Spleen (tissue), 11 donors: ENCODE measurements around the gene STIL. TPM values are rescaled to one million over a fixed set of nuclear protein-coding genes. Genes with fewer than 3 reads are reported as not detected.

Experiments
- DNase-seq: peaks from one replicate; pipeline ENCODE4 v3.0.0-alpha.2; 2020
- H3K27ac ChIP-seq, 8 donors: fragments of 200-600 bp; sonication (generic) in 7 of 8; 1 replicate in 4 of 8; 2 replicates in 4 of 8; pipeline versions ENCODE4 v1.5.0 to v1.8.0; 2016 to 2021; ENCODE audit warnings: inconsistent platforms in 4 of 8, mild to moderate bottlenecking in 4 of 8, moderate library complexity in 1 of 8
- H3K27me3 ChIP-seq, 7 donors: fragments of 200-600 bp; sonication (generic) in 6 of 7; replicated peaks in 1 of 7; 1 replicate in 4 of 7; 2 replicates in 3 of 7; pipeline versions ENCODE4 v1.5.0 to v1.8.0; 2016 to 2021; ENCODE audit warnings: inconsistent platforms in 3 of 7, mild to moderate bottlenecking in 1 of 7
- H3K36me3 ChIP-seq, 6 donors: fragments of 200-600 bp; sonication (generic) in 5 of 6; 1 replicate in 4 of 6; 2 replicates in 2 of 6; pipeline versions ENCODE4 v1.5.0 to v1.8.0; 2016 to 2021; ENCODE audit warnings: inconsistent platforms in 2 of 6
- H3K4me1 ChIP-seq, 6 donors: fragments of 200-600 bp; sonication (generic) in 5 of 6; 1 replicate in 3 of 6; 2 replicates in 3 of 6; pipeline versions ENCODE4 v1.5.0 to v1.8.0; 2016 to 2021; ENCODE audit warnings: inconsistent platforms in 3 of 6
- H3K4me3 ChIP-seq, 8 donors: fragments of 200-600 bp; sonication (generic) in 7 of 8; 1 replicate in 4 of 8; 2 replicates in 4 of 8; pipeline versions ENCODE4 v1.5.0 to v1.8.0; 2016 to 2021; ENCODE audit warnings: inconsistent platforms in 4 of 8, mild to moderate bottlenecking in 4 of 8, moderate library complexity in 2 of 8
- H3K9me3 ChIP-seq, 8 donors: fragments of 200-600 bp; sonication (generic) in 7 of 8; 1 replicate in 4 of 8; 2 replicates in 4 of 8; pipeline versions ENCODE4 v1.5.0 to v1.8.0; 2016 to 2021; ENCODE audit warnings: inconsistent platforms in 4 of 8
- CTCF ChIP-seq, 11 experiments: fragments of 200-600 bp in 7 of 11; fragments of 450-650 bp in 4 of 11; sonication (generic) in 4 of 11; IDR thresholded peaks in 8 of 11; conservative IDR thresholded peaks in 3 of 11; 1 replicate in 7 of 11; 2 replicates in 4 of 11; pipeline versions ENCODE4 v1.4.0 to v1.8.0; 2016 to 2021; ENCODE audit warnings: antibody characterized with exemption in 11 of 11, inconsistent platforms in 4 of 11, mild to moderate bottlenecking in 1 of 11
- POLR2A ChIP-seq, 3 donors: fragments of 450-650 bp; IDR thresholded peaks; one replicate each; pipeline ENCODE4 v1.5.1; 2017; ENCODE audit warnings: antibody characterized with exemption in 3 of 3, mild to moderate bottlenecking in 1 of 3
- POLR2AphosphoS5 ChIP-seq, 3 donors: sonication (generic); formaldehyde crosslinking; IDR thresholded peaks; one replicate each; pipeline ENCODE4 v1.5.1; 2017; ENCODE audit warnings: antibody characterized with exemption in 3 of 3
- WGBS, 5 donors: extraction: QIAGEN DNeasy Blood & Tissue Kit in 3 of 5; methylation state at CpG; one replicate each; pipeline versions ENCODE4 v1.1.5 to v1.1.7; 2013 to 2018; 5-methylcytosine and 5-hydroxymethylcytosine counted together
- intact Hi-C: fragments of 100-400 bp; cut with DNase I; formaldehyde crosslinking; loops from one replicate; pipeline ENCODE4 v1.15.0; 2023; ENCODE audit warnings: low total_unique reads
- polyA plus RNA-seq, 3 donors: library from polyadenylated mRNA; stranded (reverse); fragments of 200-250 nt; gene quantifications; one replicate each; pipeline ENCODE4 v1.2.1, GENCODE V29; 2013
- total RNA-seq, 7 donors: library from RNA; depleted of rRNA in 3 of 7; stranded (reverse); fragments of >200 nt in 3 of 7; fragmentation: NEBNext Ultra II Directional in 4 of 7; extraction: Animal tissue kit (Norgen Biotek cat#: 25700) in 4 of 7; gene quantifications; one replicate each; pipeline versions ENCODE4 v1.1.0 to v1.2.1, GENCODE V29; 2016 to 2021
- donor health status: healthy with polysubstance abuse.
- donor health status: DM: no; HTN: no; CAD: no; lungs with moderate emphysema.
- donor health status: DM: no; HTN: no; CAD: no.
- donor health status: Bipolar disorder and iron deficiency.
- donor health status: healthy.
- donor health status: DM: no; HTN: no; CAD: no.
- donor health status: DM: yes; HTN: yes; CAD: no.

STIL gene
- total and polyA plus RNA-seq, 10 donors: 0.54 to 8.1 (median 3.4) TPM

DNA sequence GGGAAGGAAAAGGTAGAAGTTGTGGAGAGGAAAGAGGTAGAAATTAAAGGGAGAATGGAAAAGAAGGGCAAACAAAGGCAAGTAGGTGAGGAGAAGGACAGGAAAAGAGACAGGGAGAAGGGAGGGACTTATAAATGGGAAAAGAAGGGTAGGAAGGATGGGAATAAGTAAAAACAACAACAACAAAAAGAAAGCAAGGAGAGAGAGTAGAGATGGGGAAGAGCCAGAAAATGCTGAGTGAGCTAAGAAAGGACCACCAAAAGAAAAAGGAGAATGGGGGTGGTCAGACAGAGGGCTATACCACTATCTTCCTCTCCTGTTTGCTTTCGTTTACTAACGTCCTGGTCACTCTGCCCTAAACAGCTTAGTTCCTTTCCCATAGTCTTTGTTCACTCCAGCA, 17.9 kb upstream of the STIL start:
- TF ChIP-seq CTCF (IDR thresholded peaks at IDR 0.05 in 8 of 11, conservative IDR thresholded peaks at IDR 0.05 in 3 of 11): no peak
- no peak for TF ChIP-seq POLR2AphosphoS5 (IDR thresholded peaks at IDR 0.05)
- no peak for TF ChIP-seq POLR2A (IDR thresholded peaks at IDR 0.05)
- Histone ChIP-seq H3K9me3 (no peaks in the 10 kb centered on the region), H3K4me3 (no peak overlapping the region), H3K27ac (peak overlapping the region in 2 of 8 donors; percentile 98 to 99), H3K36me3 (no peaks in the 10 kb centered on the region), H3K4me1 (peaks cover 13 to 45% (median 33%) of the 10 kb centered on the region in 6 donors), H3K27me3 (no peaks in the 10 kb centered on the region)
- no peak for DNase-seq
- intact Hi-C loops: no loop called here
- 82 to 96% (median 88%) methylated on average over 2 of the region's 2 CpGs for WGBS, 5 donors

DNA sequence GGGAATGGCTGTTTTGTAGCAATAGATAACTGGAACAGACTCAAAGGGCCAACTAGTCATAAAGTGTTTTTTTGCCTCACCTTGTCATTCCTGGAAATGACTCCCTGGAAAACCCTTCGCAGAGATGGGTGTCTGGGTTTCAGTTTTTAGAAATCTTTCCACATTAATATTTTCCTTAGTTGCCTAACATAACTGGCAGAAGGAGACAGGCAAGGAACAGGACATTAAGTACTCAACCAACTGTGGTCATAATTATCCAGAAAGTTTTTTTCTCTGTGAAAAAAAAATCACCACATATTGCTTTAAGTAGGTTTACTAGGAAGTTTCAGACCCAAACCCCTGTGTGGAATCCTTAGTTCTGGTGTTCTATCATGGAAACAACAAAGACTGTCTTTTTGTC, 16.3 kb upstream of the STIL start:
- WGBS, 5 donors: 80 to 98% (median 91%) methylated on average over 1 of the region's 1 CpG
- Histone ChIP-seq H3K9me3 (no peaks in the 10 kb centered on the region), H3K4me1 (peaks cover 7 to 28% (median 18%) of the 10 kb centered on the region in 6 donors), H3K36me3 (no peaks in the 10 kb centered on the region), H3K4me3 (no peak overlapping the region), H3K27ac (no peak overlapping the region), H3K27me3 (no peaks in the 10 kb centered on the region)
- intact Hi-C loops: no loop called here
- no peak for DNase-seq
- no peak for TF ChIP-seq POLR2AphosphoS5 (IDR thresholded peaks at IDR 0.05)
- no peak for TF ChIP-seq POLR2A (IDR thresholded peaks at IDR 0.05)
- TF ChIP-seq CTCF (IDR thresholded peaks at IDR 0.05 in 8 of 11, conservative IDR thresholded peaks at IDR 0.05 in 3 of 11): no peak

DNA sequence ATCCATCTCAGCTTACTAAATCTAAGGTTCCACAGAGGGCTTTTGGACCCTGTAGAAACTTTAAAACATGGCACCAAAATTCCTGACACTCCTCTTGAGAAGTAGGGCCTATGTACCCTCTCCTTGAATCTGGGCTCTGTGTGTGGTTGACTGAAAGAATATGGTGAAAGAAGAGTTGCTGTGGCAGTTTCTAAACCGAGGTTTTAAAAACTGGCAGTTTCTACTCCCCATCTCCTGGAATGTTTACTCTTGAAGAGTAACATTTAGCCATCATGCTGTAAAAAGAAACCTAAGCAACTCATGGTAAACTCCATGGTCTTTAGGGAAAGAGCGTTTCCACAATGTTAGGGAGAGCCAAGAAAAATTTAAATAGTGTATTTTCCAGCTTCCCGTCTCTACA, 15.0 kb upstream of the STIL start:
- intact Hi-C loops: no loop called here
- 90 to 99% (median 95%) methylated on average over 3 of the region's 3 CpGs for WGBS, 5 donors

DNA sequence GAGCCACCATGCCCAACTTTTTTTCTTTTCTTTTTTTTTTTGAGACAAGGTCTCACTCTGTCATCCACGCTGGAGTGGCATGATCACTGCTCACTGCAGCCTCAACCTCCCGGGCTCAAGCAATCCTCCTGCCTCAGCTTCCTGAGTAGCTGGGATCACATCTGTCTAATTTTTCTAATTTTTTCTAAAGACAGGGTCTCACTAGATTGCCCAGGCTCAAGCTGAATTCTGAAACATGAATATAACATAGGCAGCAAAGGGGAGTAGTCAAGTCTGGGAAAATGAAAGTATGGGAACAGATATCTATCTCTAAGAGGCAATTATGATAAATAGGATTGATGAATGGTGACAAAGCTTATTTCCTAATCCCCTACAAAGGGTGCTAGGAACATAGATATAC, 12.3 kb upstream of the STIL start:
- no peaks in the 10 kb centered on the region for H3K9me3 ChIP-seq
- 68 to 98% (median 94%) methylated on average over 2 of the region's 2 CpGs for WGBS, 5 donors
- H3K4me3 ChIP-seq: no peak overlapping the region
- no peak for TF ChIP-seq CTCF (IDR thresholded peaks at IDR 0.05 in 8 of 11, conservative IDR thresholded peaks at IDR 0.05 in 3 of 11)
- no peak for TF ChIP-seq POLR2A (IDR thresholded peaks at IDR 0.05)
- no peak for TF ChIP-seq POLR2AphosphoS5 (IDR thresholded peaks at IDR 0.05)
- no peaks in the 10 kb centered on the region for H3K27me3 ChIP-seq
- no peak overlapping the region for H3K27ac ChIP-seq
- intact Hi-C loops: no loop called here
- H3K36me3 ChIP-seq: no peaks in the 10 kb centered on the region
- DNase-seq: no peak
- H3K4me1 ChIP-seq: no peaks in the 10 kb centered on the region

More for the DNA sequence above, 15.0 kb upstream of the STIL start:
- Histone ChIP-seq H3K4me3 (no peak overlapping the region), H3K36me3 (no peaks in the 10 kb centered on the region), H3K9me3 (no peaks in the 10 kb centered on the region), H3K27ac (no peak overlapping the region), H3K27me3 (no peaks in the 10 kb centered on the region), H3K4me1 (peaks cover 0 to 19% (median 12%) of the 10 kb centered on the region in 6 donors)
- no peak for TF ChIP-seq POLR2A (IDR thresholded peaks at IDR 0.05)
- no peak for TF ChIP-seq CTCF (IDR thresholded peaks at IDR 0.05 in 8 of 11, conservative IDR thresholded peaks at IDR 0.05 in 3 of 11)
- TF ChIP-seq POLR2AphosphoS5 (IDR thresholded peaks at IDR 0.05): no peak
- DNase-seq: no peak
